GM13977 (cell line): ENCODE data around the gene MAPT.

Experiments
- DNase-seq: peaks from one replicate; pipeline ENCODE4 v3.0.0; 2012; ENCODE audit warnings: low spot score
- CTCF ChIP-seq: IDR thresholded peaks from 2 replicates; pipeline ENCODE4 v1.5.1; 2012; ENCODE audit warnings: mild to moderate bottlenecking, control low read depth; ENCODE audit not compliant: insufficient read depth; ENCODE audit errors: extremely low read depth, missing control alignments
- in situ Hi-C: fragments of 300-500 bp; cut with MboI; formaldehyde crosslinking; loops from one replicate; pipeline ENCODE4 v1.12.0; 2022; ENCODE audit warnings: low sequenced_read_pairs, low pct_unique_long_range_greater_than_20kb, mixed read lengths, inconsistent platforms; ENCODE audit not compliant: unreplicated experiment

MAPT gene

GRCh38 chr17:45989759-45990158, 95.4 kb downstream of the MAPT start:
- TF ChIP-seq CTCF, result no peak
- no peak for DNase-seq
- in situ Hi-C loops, result no loop called here

- in situ Hi-C loops, result no loop called here
- TF ChIP-seq CTCF, result no peak
- no peak for DNase-seq
Measured at GRCh38 chr17:45990886-45991285, 96.5 kb downstream of the MAPT start.

- DNase-seq, result no peak
- in situ Hi-C loops, result no loop called here
- no peak for TF ChIP-seq CTCF
Measured at GRCh38 chr17:45991341-45991740, 97.0 kb downstream of the MAPT start.

- TF ChIP-seq CTCF, result no peak
- no peak for DNase-seq
- in situ Hi-C loops, result no loop called here
Measured at GRCh38 chr17:45992175-45992574, 97.8 kb downstream of the MAPT start.

GRCh38 chr17:45992904-45993303, 98.5 kb downstream of the MAPT start:
- no peak for DNase-seq
- TF ChIP-seq CTCF, result no peak
- in situ Hi-C loops, result no loop called here

- DNase-seq, result no peak
- in situ Hi-C loops, result no loop called here
- TF ChIP-seq CTCF, result no peak
Measured at GRCh38 chr17:45993962-45994627, 99.7 kb downstream of the MAPT start.
